ENCODE measurements around the gene TIAL1. TPM values are rescaled to one million over a fixed set of nuclear protein-coding genes. Genes with fewer than 3 reads are reported as not detected.

TIAL1 gene
- total and polyA plus RNA-seq, 2 experiments from 2014 or later = 92.6 to 131 TPM

- no peak overlapping the region for H3K4me3 ChIP-seq
- H3K4me2 ChIP-seq = no peak overlapping the region
- Mint-ChIP-seq H3K9me3 (no peaks in the 10 kb centered on the region), H3K27me3 (ENCODE audit: insufficient read depth, low read depth, poor library complexity) (peaks cover 4% of the 10 kb centered on the region), H3K36me3 (ENCODE audit: low read depth) (no peaks in the 10 kb centered on the region), H3K4me1 (peaks cover 10% of the 10 kb centered on the region), H3K4me3 (no peak overlapping the region), H3K27ac (no peak overlapping the region)
- no peak for DNase-seq (ENCODE audit: low spot score)
- H3K27ac ChIP-seq (ENCODE audit: low read depth) = no peak overlapping the region
- no peaks in the 10 kb centered on the region for H3K4me1 ChIP-seq (ENCODE audit: insufficient read depth)
- H2AFZ ChIP-seq = no peak overlapping the region
- H3K79me2 ChIP-seq (replicated peaks; ENCODE audit: insufficient read depth) = no peaks in the 10 kb centered on the region
- no peak for ATAC-seq
- no peaks in the 10 kb centered on the region for H3F3A ChIP-seq (replicated peaks; ENCODE audit: low read depth)
- no peaks in the 10 kb centered on the region for H3K27me3 ChIP-seq (ENCODE audit: insufficient read depth)
- H4K20me1 ChIP-seq (replicated peaks; ENCODE audit: insufficient read depth) = no peaks in the 10 kb centered on the region; the same call in 1 of the 2 replicates
- TF ChIP-seq ZNF462 (CRISPR knock-in tag; IDR thresholded peaks at IDR 0.05) (no peak), ETS1 (IDR thresholded peaks at IDR 0.05) (no peak), CREB1 (CRISPR knock-in tag; IDR thresholded peaks at IDR 0.05; ENCODE audit: low read depth) (no peak), ZNF331 (CRISPR knock-in tag; IDR thresholded peaks at IDR 0.05; ENCODE audit: low read depth) (no peak), JUNB (IDR thresholded peaks at IDR 0.05; ENCODE audit: unreplicated experiment) (no peak), CTCF (conservative IDR thresholded peaks at IDR 0.05; ENCODE audit: low read depth in 2 of 2) (no peak), STAT1 (IDR thresholded peaks at IDR 0.05; ENCODE audit: unreplicated experiment) (no peak), NANOG (IDR thresholded peaks at IDR 0.05; ENCODE audit: borderline replicate concordance) (no peak), ZNF114 (CRISPR knock-in tag; IDR thresholded peaks at IDR 0.05) (no peak), POLR2AphosphoS5 (IDR thresholded peaks at IDR 0.05; ENCODE audit: low read depth) (no peak), REST (IDR thresholded peaks at IDR 0.05; ENCODE audit: unreplicated experiment) (no peak), EZH2 (IDR thresholded peaks at IDR 0.05; ENCODE audit: low read depth, unreplicated experiment) (no peak), EZH2phosphoT487 (IDR thresholded peaks at IDR 0.05; ENCODE audit: unreplicated experiment) (no peak)
- no peaks in the 10 kb centered on the region for H3K9me2 ChIP-seq (ENCODE audit: insufficient read depth)
- H3K36me3 ChIP-seq (ENCODE audit: insufficient read depth) = no peaks in the 10 kb centered on the region
These were observed 63.3 kb downstream of the TIAL1 start for GRCh38 chr10:119533473-119533872.
